CD4-positive, alpha-beta T cell (primary cell): ENCODE results near the gene ZNF773. TPM values are rescaled to one million over a fixed set of nuclear protein-coding genes. Genes with fewer than 3 reads are reported as not detected.
"Not testable (repeated sequence)": the region's sequence is repeated elsewhere in the genome, so short reads cannot be mapped to it uniquely, and the experiment has no call there.

Source experiments
- ATAC-seq: fragments of 200-7000 bp; cut with Tn5 transposase; one replicate; pipeline ENCODE4 v1.10.0; 2022; ENCODE audit warnings: mild to moderate bottlenecking; ENCODE audit not compliant: poor library complexity
- CTCF ChIA-PET: fragments of 350-600 bp; sonication (Branson Sonifier 250); formaldehyde crosslinking; loops from one replicate; lab custom pipeline; 2021; ENCODE audit warnings: antibody characterized with exemption, inconsistent platforms; lab: Charles Lee
- POLR2A ChIA-PET: fragments of 350-600 bp; sonication (Branson Sonifier 250); formaldehyde crosslinking; loops from one replicate; lab custom pipeline; 2021; ENCODE audit warnings: antibody characterized with exemption, inconsistent platforms; lab: Charles Lee
- DNase-seq, 14 experiments: peaks; one replicate each; pipeline ENCODE4 v3.0.0-alpha.2; 2013 to 2020; ENCODE audit warnings: mixed read lengths in 2 of 14
- H3K27ac ChIP-seq, 2 donors: one replicate each; pipeline versions ENCODE4 v1.5.1 to v1.7.0; 2013; ENCODE audit warnings: low read length in 2 of 2, low read depth in 1 of 2, mild to moderate bottlenecking in 1 of 2
- H3K27me3 ChIP-seq, 2 experiments: 1 replicate in 1 of 2; 2 replicates in 1 of 2; pipeline versions ENCODE4 v1.6.1 to v1.7.0; 2013; ENCODE audit warnings: low read length in 2 of 2, control low read depth in 1 of 2, mild to moderate bottlenecking in 1 of 2, moderate library complexity in 1 of 2; ENCODE audit not compliant: insufficient read depth in 2 of 2, control insufficient read depth in 1 of 2
- H3K36me3 ChIP-seq: one replicate; pipeline ENCODE4 v1.6.1; 2013; ENCODE audit warnings: low read length, control low read depth; ENCODE audit not compliant: insufficient read depth
- H3K4me1 ChIP-seq: one replicate; pipeline ENCODE4 v1.6.1; 2013; ENCODE audit warnings: low read length, control low read depth; ENCODE audit not compliant: insufficient read depth
- H3K4me3 ChIP-seq: one replicate; pipeline ENCODE4 v1.5.1; 2013; ENCODE audit warnings: mild to moderate bottlenecking, low read length, moderate library complexity
- H3K9me3 ChIP-seq, 2 experiments: 1 replicate in 1 of 2; 2 replicates in 1 of 2; pipeline versions ENCODE4 v1.6.1 to v1.7.0; 2013; ENCODE audit warnings: low read length in 2 of 2, mild to moderate bottlenecking in 2 of 2, control low read depth in 1 of 2, moderate library complexity in 1 of 2; ENCODE audit not compliant: control insufficient read depth in 1 of 2, insufficient read depth in 1 of 2
- H3K27ac Mint-ChIP-seq: one replicate; pipeline ENCODE4 v1.8.0; 2020; ENCODE audit warnings: mixed read lengths
- H3K27me3 Mint-ChIP-seq: one replicate; pipeline ENCODE4 v1.8.0; 2021; ENCODE audit warnings: mixed read lengths
- H3K36me3 Mint-ChIP-seq: one replicate; pipeline ENCODE4 v1.8.0; 2021; ENCODE audit warnings: low read depth, mixed read lengths
- H3K4me1 Mint-ChIP-seq: one replicate; pipeline ENCODE4 v1.8.0; 2021; ENCODE audit warnings: low read depth, mixed read lengths
- H3K4me3 Mint-ChIP-seq: one replicate; pipeline ENCODE4 v1.8.0; 2020; ENCODE audit warnings: mild to moderate bottlenecking, mixed read lengths
- H3K9me3 Mint-ChIP-seq: one replicate; pipeline ENCODE4 v1.8.0; 2020; ENCODE audit warnings: mixed read lengths
- intact Hi-C, 2 experiments: fragments of 100-400 bp; cut with DNase I in 1 of 2; cut with micrococcal nuclease in 1 of 2; formaldehyde crosslinking; loops; one replicate each; pipeline versions ENCODE4 v1.15.1 to v1.9.0; 2023 to 2025; cut with DNase I, micrococcal nuclease
- total RNA-seq, 174 experiments: library from RNA in 2 of 174; stranded (reverse) in 2 of 174; gene quantifications; one replicate each; pipeline ENCODE4 v1.2.3 and lab custom pipeline; 2021 to 2026
- TF ChIP-seq, protein P1 (sequence below): fragments of 200-600 bp; IDR thresholded peaks from one replicate; pipeline ENCODE4 v1.8.0; 2022; ENCODE audit warnings: antibody characterized with exemption, mild to moderate bottlenecking

The ZNF773 gene
- total RNA-seq, 2 experiments from 2014 or later: 20.3 to 22.3 TPM

DNA sequence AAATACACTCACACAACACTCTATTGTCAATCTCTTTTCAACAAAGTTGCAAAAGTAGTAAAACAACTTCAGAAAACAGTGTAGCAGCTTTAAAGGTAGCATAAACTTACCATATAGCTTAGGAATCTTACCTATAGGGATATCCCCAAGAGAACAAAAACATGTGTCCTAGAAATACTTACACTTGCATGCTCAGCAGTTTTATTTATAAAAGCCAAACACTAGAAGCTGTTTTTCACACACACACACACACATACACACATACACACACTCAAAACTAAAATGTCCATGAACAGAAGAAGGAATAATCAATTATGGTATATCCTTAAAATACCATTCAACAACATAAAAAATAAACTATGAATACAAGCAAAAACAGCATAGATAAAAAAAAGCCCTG, 11.7 kb downstream of the ZNF773 start:
- Mint-ChIP-seq H3K4me3 (no peak overlapping the region), H3K27ac (no peak overlapping the region), H3K27me3 (no peaks in the 10 kb centered on the region), H3K4me1 (no peaks in the 10 kb centered on the region), H3K36me3 (peaks cover 90% of the 10 kb centered on the region), H3K9me3 (peaks cover 43% of the 10 kb centered on the region)
- intact Hi-C loops: no loop called here
- Histone ChIP-seq H3K27me3 (no peaks in the 10 kb centered on the region), H3K4me1 (no peaks in the 10 kb centered on the region), H3K36me3 (peaks cover 10% of the 10 kb centered on the region), H3K4me3 (no peak overlapping the region), H3K9me3 (peaks cover 37 to 92% of the 10 kb centered on the region in 2 experiments), H3K27ac (no peak overlapping the region)
- TF ChIP-seq, protein P1, sequence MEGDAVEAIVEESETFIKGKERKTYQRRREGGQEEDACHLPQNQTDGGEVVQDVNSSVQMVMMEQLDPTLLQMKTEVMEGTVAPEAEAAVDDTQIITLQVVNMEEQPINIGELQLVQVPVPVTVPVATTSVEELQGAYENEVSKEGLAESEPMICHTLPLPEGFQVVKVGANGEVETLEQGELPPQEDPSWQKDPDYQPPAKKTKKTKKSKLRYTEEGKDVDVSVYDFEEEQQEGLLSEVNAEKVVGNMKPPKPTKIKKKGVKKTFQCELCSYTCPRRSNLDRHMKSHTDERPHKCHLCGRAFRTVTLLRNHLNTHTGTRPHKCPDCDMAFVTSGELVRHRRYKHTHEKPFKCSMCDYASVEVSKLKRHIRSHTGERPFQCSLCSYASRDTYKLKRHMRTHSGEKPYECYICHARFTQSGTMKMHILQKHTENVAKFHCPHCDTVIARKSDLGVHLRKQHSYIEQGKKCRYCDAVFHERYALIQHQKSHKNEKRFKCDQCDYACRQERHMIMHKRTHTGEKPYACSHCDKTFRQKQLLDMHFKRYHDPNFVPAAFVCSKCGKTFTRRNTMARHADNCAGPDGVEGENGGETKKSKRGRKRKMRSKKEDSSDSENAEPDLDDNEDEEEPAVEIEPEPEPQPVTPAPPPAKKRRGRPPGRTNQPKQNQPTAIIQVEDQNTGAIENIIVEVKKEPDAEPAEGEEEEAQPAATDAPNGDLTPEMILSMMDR: no peak
- DNase-seq (no peak), ATAC-seq (no peak)
- ChIA-PET POLR2A (interaction anchor here (1.6 kb wide), 1 partner anchor 197 kb away, joined by 3 read pairs; the partner anchor contains the start of gene ZNF154), CTCF (no interaction called here)

DNA sequence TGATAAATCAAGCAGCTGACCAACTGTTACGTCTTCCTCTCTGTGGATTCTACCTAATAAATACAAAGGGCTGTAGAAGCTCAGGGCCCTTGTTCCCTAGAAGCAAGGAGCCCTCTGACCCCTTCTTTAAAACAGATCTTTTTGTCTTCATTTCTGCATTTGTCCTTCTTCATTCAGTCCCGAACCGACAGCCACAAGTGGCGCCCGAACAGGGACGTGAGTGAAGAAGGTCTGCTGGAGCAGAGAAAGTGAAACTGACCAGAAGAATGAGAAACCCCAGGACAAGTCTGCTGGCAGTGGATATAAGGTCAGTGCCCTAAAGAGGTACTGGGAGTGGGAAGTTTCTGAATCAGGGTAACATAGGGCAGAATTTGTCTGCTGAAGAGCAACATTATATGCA, 13.1 kb downstream of the ZNF773 start:
- no peak overlapping the region for H3K4me3 ChIP-seq
- no peak for ATAC-seq
- intact Hi-C loops: no loop called here
- no peak overlapping the region for H3K4me3 Mint-ChIP-seq
- ChIA-PET POLR2A (no interaction called here), CTCF (no interaction called here)
- no peak overlapping the region for H3K27ac ChIP-seq
- no peaks in the 10 kb centered on the region for H3K4me1 Mint-ChIP-seq
- H3K9me3 Mint-ChIP-seq: peaks cover 43% of the 10 kb centered on the region
- DNase-seq: no peak
- no peaks in the 10 kb centered on the region for H3K27me3 Mint-ChIP-seq
- H3K9me3 ChIP-seq: peaks cover 32 to 79% of the 10 kb centered on the region in 2 experiments
- H3K4me1 ChIP-seq: no peaks in the 10 kb centered on the region
- no peaks in the 10 kb centered on the region for H3K36me3 ChIP-seq
- no peaks in the 10 kb centered on the region for H3K27me3 ChIP-seq
- H3K27ac Mint-ChIP-seq: no peak overlapping the region
- H3K36me3 Mint-ChIP-seq: peaks cover 90% of the 10 kb centered on the region
- TF ChIP-seq, protein P1: no peak

DNA sequence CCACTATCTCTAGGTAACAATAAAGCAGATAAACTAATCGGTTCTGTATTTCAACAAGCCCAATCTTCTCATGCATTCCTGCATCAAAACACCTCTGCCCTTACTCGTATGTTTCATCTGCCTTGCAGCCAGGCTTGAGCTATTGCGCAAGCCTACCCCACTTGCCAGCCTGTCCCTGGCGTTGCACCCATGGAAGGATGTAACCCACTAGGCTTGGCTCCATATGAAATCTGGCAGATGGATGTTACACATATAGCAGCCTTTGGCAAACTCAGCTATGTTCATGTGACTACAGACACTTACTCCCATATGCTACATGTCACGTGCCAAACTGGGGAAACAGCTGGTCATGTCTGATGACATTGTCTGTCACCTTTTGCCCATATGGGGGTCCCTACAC, 15.5 kb downstream of the ZNF773 start:
- CTCF ChIA-PET: no interaction called here
- Mint-ChIP-seq H3K36me3 (peaks cover 82% of the 10 kb centered on the region), H3K4me3 (no peak overlapping the region), H3K27me3 (no peaks in the 10 kb centered on the region), H3K4me1 (no peaks in the 10 kb centered on the region), H3K9me3 (peaks cover 40% of the 10 kb centered on the region), H3K27ac (no peak overlapping the region)
- intact Hi-C loops: no loop called here
- no peak for DNase-seq
- Histone ChIP-seq H3K36me3 (no peaks in the 10 kb centered on the region), H3K27ac (no peak overlapping the region), H3K4me3 (no peak overlapping the region), H3K9me3 (peaks cover 42 to 55% of the 10 kb centered on the region in 2 experiments), H3K27me3 (no peaks in the 10 kb centered on the region), H3K4me1 (no peaks in the 10 kb centered on the region)
- no peak for ATAC-seq
- TF ChIP-seq, protein P1: no peak
- POLR2A ChIA-PET: no interaction called here

DNA sequence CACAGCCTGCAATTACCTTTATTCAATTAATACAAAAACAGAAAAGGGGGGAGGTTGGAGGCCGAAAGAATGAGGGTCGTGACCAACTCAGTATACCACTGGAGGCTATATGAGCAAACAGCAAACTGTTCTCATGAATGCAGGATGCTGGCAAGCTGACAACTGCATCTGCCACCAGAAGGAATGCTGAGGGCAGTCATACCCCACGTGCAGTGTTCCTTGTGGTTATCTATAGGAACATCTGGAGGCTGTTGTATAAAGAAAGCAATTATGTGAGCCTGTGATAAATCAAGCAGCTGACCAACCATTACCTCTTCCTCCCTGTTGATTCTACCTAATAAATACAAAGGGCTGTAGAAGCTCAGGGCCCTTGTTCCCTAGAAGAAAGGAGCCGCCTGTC, 18.3 kb downstream of the ZNF773 start:
- DNase-seq, H3K4me3 ChIP-seq, H3K4me1 Mint-ChIP-seq, H3K4me3 Mint-ChIP-seq, H3K27me3 ChIP-seq, CTCF ChIA-PET, H3K27ac ChIP-seq, H3K27me3 Mint-ChIP-seq, ATAC-seq, H3K36me3 ChIP-seq, H3K27ac Mint-ChIP-seq, POLR2A ChIA-PET, H3K4me1 ChIP-seq, intact Hi-C loops: not testable (repeated sequence)
- H3K36me3 Mint-ChIP-seq: peaks cover 70% of the 10 kb centered on the region
- H3K9me3 Mint-ChIP-seq: peaks cover 34% of the 10 kb centered on the region
- H3K9me3 ChIP-seq: peaks cover 33 to 38% of the 10 kb centered on the region in 2 experiments
